D721Med (cell line): ENCODE data around the gene GAREM2.

Experiments
- DNase-seq: peaks from one replicate; pipeline ENCODE4 v3.0.0; 2011; ENCODE audit warnings: low spot score; ENCODE audit not compliant: insufficient read length
- FAIRE-seq: peaks from 2 replicates; lab custom pipeline; 2011; peaks lifted over from hg19 to GRCh38; lab: Jason Lieb, UNC
- TF ChIP-seq, protein P1 (sequence below): IDR thresholded peaks from 2 replicates; pipeline ENCODE4 v1.5.1; 2012; ENCODE audit warnings: mild to moderate bottlenecking, control low read depth; ENCODE audit not compliant: insufficient read depth; ENCODE audit errors: missing control alignments

The GAREM2 gene

DNA sequence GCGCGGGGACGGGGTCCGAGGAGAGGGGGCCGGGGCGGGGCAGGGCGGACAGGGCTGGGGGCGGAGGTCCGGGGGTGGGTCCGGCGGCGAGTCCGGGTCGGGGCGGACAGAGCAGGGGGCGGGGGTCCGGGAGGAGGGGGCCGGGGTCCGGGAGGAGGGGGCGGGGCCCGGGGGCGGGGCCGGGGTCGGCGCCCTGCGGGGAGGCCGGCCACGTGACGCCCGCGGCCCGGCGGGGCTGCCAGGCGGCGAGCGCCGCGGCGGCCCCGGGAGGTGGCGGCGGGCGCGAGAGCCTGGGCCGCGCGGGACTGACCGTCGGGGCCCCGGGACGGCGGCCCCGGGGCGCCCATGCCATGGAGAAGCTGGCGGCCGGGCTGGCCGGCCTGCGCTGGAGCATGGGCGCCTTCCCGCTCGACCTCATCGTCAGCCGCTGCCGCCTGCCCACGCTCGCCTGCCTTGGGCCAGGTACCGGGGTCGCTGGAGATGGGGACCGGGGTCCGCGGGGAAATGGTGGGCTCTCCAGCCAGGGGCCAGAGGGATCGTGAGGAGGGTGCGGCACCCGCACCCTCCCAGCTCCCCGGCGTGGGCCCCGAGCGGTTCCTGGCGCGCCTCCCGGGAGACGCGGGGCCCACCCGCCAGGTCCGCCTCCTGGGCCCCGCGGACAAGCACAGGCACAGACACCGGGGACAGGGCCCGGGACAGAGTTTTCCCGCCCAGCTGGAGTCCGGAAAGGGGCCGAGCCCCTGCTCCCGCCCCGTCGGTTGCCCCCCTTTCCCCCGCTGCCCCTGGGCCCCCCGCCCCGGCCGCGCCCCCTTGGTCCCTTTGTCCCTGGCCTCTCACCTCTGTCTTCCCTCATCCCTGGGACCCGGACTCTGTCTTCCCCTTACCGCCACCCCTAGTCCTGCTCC is at the start of gene GAREM2:
Gene GAREM2 (plus strand): TSS at position 218 of the 905 bp plus-strand sequence. CDS start 133 bp downstream, at position 351.
- TF ChIP-seq, protein P1, sequence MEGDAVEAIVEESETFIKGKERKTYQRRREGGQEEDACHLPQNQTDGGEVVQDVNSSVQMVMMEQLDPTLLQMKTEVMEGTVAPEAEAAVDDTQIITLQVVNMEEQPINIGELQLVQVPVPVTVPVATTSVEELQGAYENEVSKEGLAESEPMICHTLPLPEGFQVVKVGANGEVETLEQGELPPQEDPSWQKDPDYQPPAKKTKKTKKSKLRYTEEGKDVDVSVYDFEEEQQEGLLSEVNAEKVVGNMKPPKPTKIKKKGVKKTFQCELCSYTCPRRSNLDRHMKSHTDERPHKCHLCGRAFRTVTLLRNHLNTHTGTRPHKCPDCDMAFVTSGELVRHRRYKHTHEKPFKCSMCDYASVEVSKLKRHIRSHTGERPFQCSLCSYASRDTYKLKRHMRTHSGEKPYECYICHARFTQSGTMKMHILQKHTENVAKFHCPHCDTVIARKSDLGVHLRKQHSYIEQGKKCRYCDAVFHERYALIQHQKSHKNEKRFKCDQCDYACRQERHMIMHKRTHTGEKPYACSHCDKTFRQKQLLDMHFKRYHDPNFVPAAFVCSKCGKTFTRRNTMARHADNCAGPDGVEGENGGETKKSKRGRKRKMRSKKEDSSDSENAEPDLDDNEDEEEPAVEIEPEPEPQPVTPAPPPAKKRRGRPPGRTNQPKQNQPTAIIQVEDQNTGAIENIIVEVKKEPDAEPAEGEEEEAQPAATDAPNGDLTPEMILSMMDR: no peak
- DNase-seq: peak; percentile 89
- FAIRE-seq: no peak

DNA sequence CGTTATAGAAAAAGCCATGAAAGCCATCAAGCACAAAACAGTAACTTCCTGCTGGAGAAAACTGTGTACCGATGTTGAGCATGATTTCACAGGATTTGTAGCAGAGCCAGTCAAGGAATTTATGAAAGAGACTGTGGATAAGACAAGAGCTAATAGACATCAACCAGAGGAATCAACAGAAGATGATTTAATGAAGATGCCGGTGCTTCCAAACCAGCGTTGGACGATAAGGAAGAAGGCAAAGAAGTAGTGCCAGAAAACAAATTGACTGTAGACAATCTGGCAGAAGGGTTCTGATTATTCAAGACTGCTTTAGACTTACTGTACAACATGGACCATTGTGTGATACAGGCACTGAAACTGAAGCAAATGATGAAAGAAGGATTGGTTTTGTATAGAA is 49.5 kb upstream of the GAREM2 start:
- TF ChIP-seq, protein P1: no peak
- FAIRE-seq: no peak

DNA sequence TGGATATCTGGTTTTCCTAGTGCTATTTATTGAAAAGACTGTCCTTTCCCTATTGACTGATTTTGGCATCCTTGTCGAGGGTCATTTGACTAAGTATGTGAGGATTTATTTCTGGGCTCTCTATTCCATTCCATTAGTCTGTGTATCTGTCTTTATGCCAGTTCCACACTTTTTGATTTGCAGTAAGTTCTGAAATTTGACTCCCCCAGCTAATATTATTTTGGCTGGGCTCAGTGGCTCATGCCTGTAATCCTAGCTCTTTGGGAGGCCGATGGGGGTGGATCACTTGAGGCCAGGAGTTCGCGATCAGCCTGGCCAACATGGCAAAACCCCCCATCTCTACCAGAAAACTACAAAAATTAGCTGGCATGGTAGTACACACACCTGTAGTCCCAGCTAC is 46.8 kb upstream of the GAREM2 start:
- no peak for DNase-seq
- TF ChIP-seq, protein P1: no peak
- FAIRE-seq: no peak

More for the DNA sequence above, 49.5 kb upstream of the GAREM2 start:
- DNase-seq: no peak

DNA sequence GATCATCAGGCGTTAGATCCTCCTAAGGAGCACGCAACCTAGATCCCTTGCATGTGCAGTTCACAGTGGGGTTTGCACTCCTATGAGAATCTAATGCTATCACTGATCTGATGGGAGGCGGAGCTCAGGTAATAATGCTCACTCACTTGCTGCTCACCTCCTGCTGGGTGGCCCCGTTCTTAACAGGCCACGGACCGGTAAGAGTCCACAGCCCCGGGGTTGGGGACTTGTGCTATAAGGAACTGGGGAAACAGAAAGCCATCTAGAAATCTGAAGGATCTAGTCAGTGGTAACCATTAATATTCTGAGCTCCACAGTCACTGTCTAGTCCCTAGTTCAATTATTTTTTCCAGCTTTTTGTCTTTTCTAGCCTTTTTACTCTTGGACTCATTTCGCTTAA is 44.7 kb upstream of the GAREM2 start:
- DNase-seq (no peak), FAIRE-seq (no peak)
- TF ChIP-seq, protein P1: no peak

DNA sequence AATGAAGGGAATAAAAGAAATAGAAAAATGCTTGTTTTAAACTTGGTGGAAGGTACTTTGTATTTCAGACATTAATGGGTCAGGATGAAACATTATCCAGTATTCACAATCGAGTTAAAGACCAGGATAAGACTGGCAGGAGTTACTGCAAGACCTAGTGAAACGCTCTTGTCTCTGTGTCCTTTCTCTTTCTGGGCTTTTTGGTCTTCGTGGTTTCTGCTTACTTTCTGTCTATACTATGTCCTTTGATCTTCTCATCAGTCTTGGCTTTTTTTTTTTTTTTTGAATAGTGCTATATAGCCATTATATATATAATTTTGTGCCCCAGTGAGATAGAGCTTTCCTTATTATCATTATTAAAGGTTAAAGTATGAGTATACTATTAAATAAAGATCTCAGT is 42.1 kb upstream of the GAREM2 start:
- TF ChIP-seq, protein P1: no peak
- DNase-seq (no peak), FAIRE-seq (no peak)

DNA sequence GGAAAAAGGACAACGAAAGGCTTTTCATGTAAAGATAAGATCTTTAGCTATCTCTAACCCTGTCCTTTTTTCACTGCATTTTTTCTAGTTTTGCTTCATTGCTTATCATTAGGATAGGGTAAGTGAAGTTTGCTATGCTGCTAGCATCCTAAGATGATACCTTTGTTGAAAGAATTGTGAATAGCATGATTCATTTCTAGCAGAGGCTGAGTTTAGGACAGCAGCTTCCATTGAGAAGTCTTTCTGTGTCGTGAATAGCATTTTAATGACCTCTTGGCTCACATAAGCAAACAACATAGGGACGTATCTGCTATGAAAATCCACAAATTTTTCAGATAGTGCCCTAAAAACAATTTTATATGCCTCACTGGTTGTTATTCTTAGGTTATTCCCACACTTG is 36.4 kb upstream of the GAREM2 start:
- peak; percentile 41 for FAIRE-seq
- TF ChIP-seq, protein P1: no peak
- DNase-seq: no peak
